Loucy (cell line): ENCODE measurements around the gene ALPG.

ENCODE experiments used
- H2AFZ ChIP-seq: fragments of 200-600 bp; sonication (generic); 2 replicates; pipeline ENCODE4 v1.6.0; 2016; ENCODE audit warnings: antibody characterized with exemption, mild to moderate bottlenecking, low read length, moderate library complexity
- H3F3A ChIP-seq: fragments of 200-600 bp; 2 replicates; pipeline ENCODE4 v1.6.0; 2016; ENCODE audit warnings: antibody characterized with exemption, low read depth, mild to moderate bottlenecking
- H3K27me3 ChIP-seq: fragments of 200-600 bp; sonication (generic); 2 replicates; pipeline ENCODE4 v1.6.1; 2014; ENCODE audit warnings: low read length, mild to moderate bottlenecking; ENCODE audit not compliant: insufficient read depth, poor library complexity, severe bottlenecking
- H3K36me3 ChIP-seq: fragments of 200-600 bp; sonication (generic); 2 replicates; pipeline ENCODE4 v1.6.1; 2016; ENCODE audit warnings: low read length; ENCODE audit not compliant: insufficient read depth
- H3K4me1 ChIP-seq: fragments of 200-600 bp; sonication (generic); 2 replicates; pipeline ENCODE4 v1.5.1; 2014; ENCODE audit warnings: low read length, mild to moderate bottlenecking; ENCODE audit not compliant: insufficient read depth, poor library complexity, severe bottlenecking
- H3K4me2 ChIP-seq: fragments of 200-600 bp; sonication (generic); 2 replicates; pipeline ENCODE4 v1.6.0; 2014; ENCODE audit warnings: antibody characterized with exemption, low read length, low read depth, mild to moderate bottlenecking; ENCODE audit not compliant: poor library complexity, severe bottlenecking
- H3K4me3 ChIP-seq: fragments of 200-600 bp; sonication (generic); 2 replicates; pipeline ENCODE4 v1.5.1; 2014; ENCODE audit warnings: low read length, mild to moderate bottlenecking, mixed read lengths; ENCODE audit not compliant: poor library complexity, severe bottlenecking
- H3K79me2 ChIP-seq: fragments of 200-600 bp; sonication (generic); 2 replicates; pipeline ENCODE4 v1.6.1; 2014; ENCODE audit warnings: low read length; ENCODE audit not compliant: insufficient read depth
- H3K9ac ChIP-seq: fragments of 200-600 bp; sonication (generic); 2 replicates; pipeline ENCODE4 v1.6.0; 2014; ENCODE audit warnings: mild to moderate bottlenecking, low read depth, low read length, moderate library complexity; ENCODE audit not compliant: poor library complexity, severe bottlenecking
- H3K9me2 ChIP-seq: fragments of 200-600 bp; sonication (generic); replicated peaks from 2 replicates; pipeline ENCODE4 v1.6.1; 2016; ENCODE audit warnings: low read depth, low read length, mixed read lengths
- H3K9me3 ChIP-seq: fragments of 200-600 bp; sonication (generic); 2 replicates; pipeline ENCODE4 v1.6.1; 2014; ENCODE audit warnings: mild to moderate bottlenecking, antibody characterized with exemption, low read length, low read depth; ENCODE audit not compliant: insufficient read depth
- H4K20me1 ChIP-seq: fragments of 200-600 bp; sonication (generic); 2 replicates; pipeline ENCODE4 v1.6.0; 2014; ENCODE audit warnings: antibody characterized with exemption, low read length, mild to moderate bottlenecking; ENCODE audit not compliant: insufficient read depth, poor library complexity, severe bottlenecking
- CTCF ChIP-seq: fragments of 200-600 bp; sonication (generic); conservative IDR thresholded peaks from 2 replicates; pipeline ENCODE4 v1.5.1; 2014; ENCODE audit warnings: mild to moderate bottlenecking, antibody characterized with exemption, low read length
- EZH2phosphoT487 ChIP-seq: fragments of 200-600 bp; IDR thresholded peaks from 2 replicates; pipeline ENCODE4 v1.6.1; 2018; ENCODE audit warnings: antibody characterized with exemption, mild to moderate bottlenecking, moderate library complexity, borderline replicate concordance

ALPG gene

GRCh38 chr2:232410238-232410900 lies 3.7 kb downstream of the ALPG start:
- no peaks in the 10 kb centered on the region for H3K79me2 ChIP-seq
- TF ChIP-seq CTCF (no peak), EZH2phosphoT487 (no peak)
- H3F3A ChIP-seq: no peaks in the 10 kb centered on the region
- no peak overlapping the region for H3K4me2 ChIP-seq
- H2AFZ ChIP-seq: no peak overlapping the region
- no peaks in the 10 kb centered on the region for H3K9me3 ChIP-seq
- no peaks in the 10 kb centered on the region for H3K9me2 ChIP-seq
- H3K9ac ChIP-seq: no peak overlapping the region
- no peak overlapping the region for H3K4me3 ChIP-seq
- no peaks in the 10 kb centered on the region for H3K36me3 ChIP-seq
- H4K20me1 ChIP-seq: no peaks in the 10 kb centered on the region
- no peaks in the 10 kb centered on the region for H3K27me3 ChIP-seq
- no peaks in the 10 kb centered on the region for H3K4me1 ChIP-seq

- no peaks in the 10 kb centered on the region for H3K27me3 ChIP-seq
- H3K4me2 ChIP-seq: no peak overlapping the region
- no peak for TF ChIP-seq CTCF
- TF ChIP-seq EZH2phosphoT487: no peak
- H3K36me3 ChIP-seq: no peaks in the 10 kb centered on the region
- no peak overlapping the region for H3K9ac ChIP-seq
- no peak overlapping the region for H3K4me3 ChIP-seq
- H3F3A ChIP-seq: no peaks in the 10 kb centered on the region
- H3K9me2 ChIP-seq: no peaks in the 10 kb centered on the region
- H4K20me1 ChIP-seq: no peaks in the 10 kb centered on the region
- H2AFZ ChIP-seq: no peak overlapping the region
- no peaks in the 10 kb centered on the region for H3K79me2 ChIP-seq
- H3K9me3 ChIP-seq: no peaks in the 10 kb centered on the region
- H3K4me1 ChIP-seq: no peaks in the 10 kb centered on the region
These were observed 5.4 kb downstream of the ALPG start for GRCh38 chr2:232411901-232412629.

GRCh38 chr2:232412986-232413385 lies 6.3 kb downstream of the ALPG start:
- H3K4me1 ChIP-seq: no peaks in the 10 kb centered on the region
- H3F3A ChIP-seq: no peaks in the 10 kb centered on the region
- H3K9me3 ChIP-seq: no peaks in the 10 kb centered on the region
- TF ChIP-seq CTCF (no peak), EZH2phosphoT487 (no peak)
- H3K36me3 ChIP-seq: no peaks in the 10 kb centered on the region
- no peaks in the 10 kb centered on the region for H3K9me2 ChIP-seq
- no peaks in the 10 kb centered on the region for H3K27me3 ChIP-seq
- H3K4me3 ChIP-seq: no peak overlapping the region
- no peaks in the 10 kb centered on the region for H4K20me1 ChIP-seq
- no peak overlapping the region for H2AFZ ChIP-seq
- H3K9ac ChIP-seq: no peak overlapping the region
- no peak overlapping the region for H3K4me2 ChIP-seq
- no peaks in the 10 kb centered on the region for H3K79me2 ChIP-seq
